Right lobe of liver (tissue), 6 donors: ENCODE measurements around the gene BIN1. TPM values are rescaled to one million over a fixed set of nuclear protein-coding genes. Genes with fewer than 3 reads are reported as not detected.

Experiments used
- ATAC-seq, 4 donors: fragments of 200-7000 bp; cut with Tn5 transposase; one replicate each; pipeline ENCODE4 v1.9.1; 2020; ENCODE audit warnings: mild to moderate bottlenecking in 4 of 4, moderate library complexity in 4 of 4
- DNase-seq, 3 donors: peaks; one replicate each; pipeline ENCODE4 v3.0.0-alpha.2; 2020
- H3K27ac ChIP-seq, 3 donors: fragments of 200-600 bp; one replicate each; pipeline ENCODE4 v1.8.0; 2022
- H3K27me3 ChIP-seq, 2 donors: fragments of 200-600 bp; one replicate each; pipeline ENCODE4 v1.8.0; 2022
- H3K36me3 ChIP-seq, 4 donors: fragments of 200-600 bp; sonication (generic) in 1 of 4; one replicate each; pipeline versions ENCODE4 v1.5.1 to v1.8.0; 2017 to 2022; ENCODE audit warnings: control low read depth in 1 of 4
- H3K4me1 ChIP-seq, 4 donors: fragments of 200-600 bp; sonication (generic) in 1 of 4; one replicate each; pipeline versions ENCODE4 v1.5.1 to v1.8.0; 2017 to 2022; ENCODE audit warnings: control low read depth in 1 of 4
- H3K4me3 ChIP-seq, 3 donors: fragments of 200-600 bp; one replicate each; pipeline ENCODE4 v1.8.0; 2022
- H3K9me3 ChIP-seq, 4 donors: fragments of 200-600 bp; sonication (generic) in 1 of 4; one replicate each; pipeline versions ENCODE4 v1.5.1 to v1.8.0; 2017 to 2022; ENCODE audit warnings: control low read depth in 1 of 4
- POLR2A ChIP-seq: fragments of 450-650 bp; IDR thresholded peaks from one replicate; pipeline ENCODE4 v1.6.1; 2017; ENCODE audit warnings: antibody characterized with exemption, mild to moderate bottlenecking
- WGBS: methylation state at CpG from one replicate; pipeline ENCODE4 v1.1.6; 2018; ENCODE audit warnings: low coverage, low lambda C conversion rate; ENCODE audit not compliant: insufficient coverage; ENCODE audit errors: missing lambda C conversion rate; 5-methylcytosine and 5-hydroxymethylcytosine counted together
- intact Hi-C, 2 donors: fragments of 100-400 bp; cut with DNase I; formaldehyde crosslinking; loops; one replicate each; pipeline versions ENCODE4 v1.11.2 to v1.14.1; 2022
- total RNA-seq, 6 experiments: library from RNA; depleted of rRNA in 2 of 6; stranded (reverse); fragments of >200 nt in 2 of 6; fragmentation: NEBNext Ultra II Directional in 3 of 6; extraction: Animal tissue kit (Norgen Biotek cat#: 25700) in 3 of 6; gene quantifications; one replicate each; pipeline versions ENCODE4 v1.1.0 to v1.2.4, GENCODE V29; 2016 to 2023
- TF ChIP-seq, protein P1 (sequence below), 4 donors: fragments of 200-600 bp in 3 of 4; fragments of 450-650 bp in 1 of 4; IDR thresholded peaks; one replicate each; pipeline versions ENCODE4 v1.5.1 to v1.8.0; 2016 to 2022; ENCODE audit warnings: antibody characterized with exemption in 4 of 4, mild to moderate bottlenecking in 2 of 4
- donor health status: DM: no; HTN: yes; CAD: no.
- donor health status: DM: no; HTN: no; CAD: no.
- donor health status: DM: no; HTN: no; CAD: no.
- donor health status: DM: no; HTN: yes; CAD: no.
- donor health status: DM: no; HTN: yes; CAD: no.

The BIN1 gene
- total RNA-seq, 6 experiments from 2014 or later = 20.4 to 30.8 (median 26.3) TPM

GRCh38 chr2:127104166-127104660, 2.7 kb downstream of the BIN1 start:
- H3K4me3 ChIP-seq = no peak overlapping the region
- no peak overlapping the region for H3K27ac ChIP-seq
- peak in 1 of 3 donors; percentile 37 for DNase-seq
- ATAC-seq = no peak
- H3K4me1 ChIP-seq = peaks cover 0 to 27% (median 0%) of the 10 kb centered on the region in 4 donors
- WGBS = no CpG with 5 or more reads among the region's 8 CpGs
- TF ChIP-seq POLR2A = no peak
- TF ChIP-seq, protein P1, sequence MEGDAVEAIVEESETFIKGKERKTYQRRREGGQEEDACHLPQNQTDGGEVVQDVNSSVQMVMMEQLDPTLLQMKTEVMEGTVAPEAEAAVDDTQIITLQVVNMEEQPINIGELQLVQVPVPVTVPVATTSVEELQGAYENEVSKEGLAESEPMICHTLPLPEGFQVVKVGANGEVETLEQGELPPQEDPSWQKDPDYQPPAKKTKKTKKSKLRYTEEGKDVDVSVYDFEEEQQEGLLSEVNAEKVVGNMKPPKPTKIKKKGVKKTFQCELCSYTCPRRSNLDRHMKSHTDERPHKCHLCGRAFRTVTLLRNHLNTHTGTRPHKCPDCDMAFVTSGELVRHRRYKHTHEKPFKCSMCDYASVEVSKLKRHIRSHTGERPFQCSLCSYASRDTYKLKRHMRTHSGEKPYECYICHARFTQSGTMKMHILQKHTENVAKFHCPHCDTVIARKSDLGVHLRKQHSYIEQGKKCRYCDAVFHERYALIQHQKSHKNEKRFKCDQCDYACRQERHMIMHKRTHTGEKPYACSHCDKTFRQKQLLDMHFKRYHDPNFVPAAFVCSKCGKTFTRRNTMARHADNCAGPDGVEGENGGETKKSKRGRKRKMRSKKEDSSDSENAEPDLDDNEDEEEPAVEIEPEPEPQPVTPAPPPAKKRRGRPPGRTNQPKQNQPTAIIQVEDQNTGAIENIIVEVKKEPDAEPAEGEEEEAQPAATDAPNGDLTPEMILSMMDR (IDR thresholded peaks at IDR 0.05) = no peak
- H3K9me3 ChIP-seq = no peaks in the 10 kb centered on the region
- no peaks in the 10 kb centered on the region for H3K27me3 ChIP-seq
- intact Hi-C loops = no loop called here
- H3K36me3 ChIP-seq = no peaks in the 10 kb centered on the region

DNA sequence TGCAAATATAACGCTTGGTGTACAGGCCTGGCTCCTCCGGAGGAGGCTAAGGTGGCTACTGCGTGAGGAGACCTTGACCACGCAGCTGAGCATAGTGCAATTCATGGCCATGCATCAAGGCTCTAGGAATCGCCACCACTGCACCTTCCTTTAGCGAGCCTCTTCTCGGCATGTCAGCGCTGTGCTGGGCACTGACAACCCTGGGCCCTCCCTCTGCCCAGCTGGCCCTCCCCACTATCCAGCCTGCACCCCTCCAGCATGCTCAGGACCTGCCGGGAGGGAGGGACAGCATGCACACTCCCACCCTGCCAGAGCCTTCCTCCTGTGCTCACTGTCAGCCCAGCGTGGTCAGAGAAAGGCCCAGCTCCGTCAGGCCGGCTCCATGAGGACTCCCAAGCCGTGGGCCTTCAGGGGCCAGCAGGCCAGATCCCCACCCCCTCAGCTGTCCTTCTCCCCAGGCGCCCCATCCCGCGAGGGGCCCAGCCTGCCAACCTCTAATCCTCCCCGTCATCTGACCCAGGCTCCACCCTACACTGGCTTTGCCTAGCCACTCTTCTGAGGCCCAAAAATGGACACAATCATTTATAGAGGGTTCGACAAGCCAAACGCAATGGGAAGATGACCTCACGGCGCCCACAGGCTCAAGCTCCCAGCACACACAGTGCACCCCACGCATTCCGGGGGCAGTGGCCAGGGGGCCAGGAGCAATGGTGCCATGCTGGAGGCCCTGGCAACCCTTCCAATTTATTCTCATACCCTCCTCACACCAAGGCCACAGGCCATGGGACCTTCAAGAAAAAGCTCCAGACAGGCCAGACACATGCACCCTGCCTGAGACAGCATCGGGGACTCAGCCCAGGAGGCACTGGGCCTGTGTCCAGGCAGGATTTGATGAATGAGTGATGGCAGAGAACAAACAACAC, 3.5 kb downstream of the BIN1 start:
- H3K27me3 ChIP-seq = no peaks in the 10 kb centered on the region
- H3K27ac ChIP-seq = no peak overlapping the region
- no peaks in the 10 kb centered on the region for H3K36me3 ChIP-seq
- ATAC-seq (no peak), DNase-seq (peak in 1 of 3 donors; percentile 40)
- WGBS = 89% methylated on average over 11 of the region's 24 CpGs
- H3K4me3 ChIP-seq = no peak overlapping the region
- no peaks in the 10 kb centered on the region for H3K9me3 ChIP-seq
- intact Hi-C loops = no loop called here
- TF ChIP-seq, protein P1 (IDR thresholded peaks at IDR 0.05) = no peak
- no peak for TF ChIP-seq POLR2A
- peaks cover 0 to 27% (median 0%) of the 10 kb centered on the region in 4 donors for H3K4me1 ChIP-seq

GRCh38 chr2:127102521-127103242, 4.3 kb downstream of the BIN1 start:
- Histone ChIP-seq H3K4me1 (peaks cover 0 to 23% (median 0%) of the 10 kb centered on the region in 4 donors), H3K27me3 (no peaks in the 10 kb centered on the region), H3K9me3 (no peaks in the 10 kb centered on the region), H3K36me3 (no peaks in the 10 kb centered on the region), H3K27ac (no peak overlapping the region), H3K4me3 (no peak overlapping the region)
- intact Hi-C loops = no loop called here
- ATAC-seq = no peak
- 72% methylated on average over 5 of the region's 5 CpGs for WGBS
- no peak for TF ChIP-seq POLR2A
- TF ChIP-seq, protein P1 (IDR thresholded peaks at IDR 0.05) = no peak
- DNase-seq = peak in 1 of 3 donors; percentile 24

DNA sequence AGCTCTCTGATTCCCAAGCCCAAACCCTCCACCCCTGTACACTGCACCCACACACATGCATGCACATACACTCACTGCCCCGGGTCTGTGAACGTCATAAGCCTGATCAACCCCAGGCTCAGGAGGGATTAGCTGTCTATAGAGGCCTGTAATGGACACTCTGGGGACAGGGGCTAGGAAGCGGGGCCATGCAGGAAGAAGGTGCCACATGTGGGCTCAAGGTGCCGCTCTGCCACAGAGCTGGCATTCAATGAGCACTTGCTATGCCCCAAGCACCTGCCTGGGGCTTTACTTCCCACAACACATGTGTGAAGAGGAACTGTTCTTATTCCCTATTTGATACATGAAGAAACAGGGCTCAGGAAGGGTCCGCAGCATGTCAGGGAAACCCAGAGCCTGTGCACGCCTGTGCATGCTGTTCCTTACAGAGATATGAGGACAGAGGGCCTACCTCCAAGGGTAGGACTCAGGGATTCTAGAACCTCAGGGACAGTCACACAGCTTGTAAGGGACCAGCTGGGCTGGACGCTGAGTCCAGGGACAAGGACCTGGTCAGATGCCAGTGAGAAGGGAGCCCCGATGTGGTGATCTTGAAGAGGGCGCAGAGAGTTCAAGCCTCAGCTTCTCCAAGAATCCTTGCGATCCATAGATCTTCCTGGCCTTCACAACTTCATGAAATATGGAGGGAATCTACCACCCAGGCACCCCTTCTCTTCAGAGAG, 5.0 kb downstream of the BIN1 start:
- TF ChIP-seq, protein P1 (IDR thresholded peaks at IDR 0.05) = no peak
- no peak for TF ChIP-seq POLR2A
- Histone ChIP-seq H3K4me3 (no peak overlapping the region), H3K27ac (no peak overlapping the region), H3K27me3 (no peaks in the 10 kb centered on the region), H3K36me3 (no peaks in the 10 kb centered on the region), H3K4me1 (peaks cover 0 to 24% (median 0%) of the 10 kb centered on the region in 4 donors), H3K9me3 (no peaks in the 10 kb centered on the region)
- 100% methylated on average over 2 of the region's 10 CpGs for WGBS
- DNase-seq = peak in 1 of 3 donors; percentile 23
- ATAC-seq = no peak
- intact Hi-C loops = no loop called here
